Thyroid gland (tissue), 4 donors: Measurements from ENCODE around the gene IL37.

Experiments
- POLR2A ChIP-seq, 2 donors: fragments of 450-650 bp; IDR thresholded peaks; one replicate each; pipeline ENCODE4 v1.6.1; 2017; ENCODE audit warnings: antibody characterized with exemption in 2 of 2, mild to moderate bottlenecking in 2 of 2, moderate library complexity in 1 of 2
- TF ChIP-seq, protein P1 (sequence below), 6 experiments: fragments of 200-600 bp in 3 of 6; fragments of 450-650 bp in 3 of 6; sonication (generic) in 3 of 6; IDR thresholded peaks; one replicate each; pipeline ENCODE4 v1.5.1; 2016 to 2019; ENCODE audit warnings: antibody characterized with exemption in 6 of 6, mild to moderate bottlenecking in 2 of 6, inconsistent platforms in 1 of 6, moderate library complexity in 1 of 6

DNA sequence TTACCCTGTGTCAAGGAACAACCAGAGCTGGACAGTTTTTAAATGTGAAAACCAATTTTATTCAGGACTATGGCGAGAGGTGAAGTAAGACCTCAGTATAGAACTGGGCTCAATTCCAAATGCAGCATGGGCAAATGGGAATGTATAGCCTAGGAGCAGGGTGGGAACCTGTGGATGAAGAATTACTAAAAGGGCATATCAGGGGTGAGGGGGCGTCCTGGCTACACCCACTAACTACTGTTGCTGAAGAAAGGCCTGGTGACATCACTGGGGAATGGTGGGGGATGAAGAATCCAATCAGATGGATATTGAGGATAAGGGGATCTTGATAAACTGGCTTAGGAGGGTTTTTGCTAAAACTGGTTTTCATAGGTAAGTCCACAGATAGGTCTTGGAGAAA, 27.3 kb upstream of the IL37 start:
- TF ChIP-seq, protein P1, sequence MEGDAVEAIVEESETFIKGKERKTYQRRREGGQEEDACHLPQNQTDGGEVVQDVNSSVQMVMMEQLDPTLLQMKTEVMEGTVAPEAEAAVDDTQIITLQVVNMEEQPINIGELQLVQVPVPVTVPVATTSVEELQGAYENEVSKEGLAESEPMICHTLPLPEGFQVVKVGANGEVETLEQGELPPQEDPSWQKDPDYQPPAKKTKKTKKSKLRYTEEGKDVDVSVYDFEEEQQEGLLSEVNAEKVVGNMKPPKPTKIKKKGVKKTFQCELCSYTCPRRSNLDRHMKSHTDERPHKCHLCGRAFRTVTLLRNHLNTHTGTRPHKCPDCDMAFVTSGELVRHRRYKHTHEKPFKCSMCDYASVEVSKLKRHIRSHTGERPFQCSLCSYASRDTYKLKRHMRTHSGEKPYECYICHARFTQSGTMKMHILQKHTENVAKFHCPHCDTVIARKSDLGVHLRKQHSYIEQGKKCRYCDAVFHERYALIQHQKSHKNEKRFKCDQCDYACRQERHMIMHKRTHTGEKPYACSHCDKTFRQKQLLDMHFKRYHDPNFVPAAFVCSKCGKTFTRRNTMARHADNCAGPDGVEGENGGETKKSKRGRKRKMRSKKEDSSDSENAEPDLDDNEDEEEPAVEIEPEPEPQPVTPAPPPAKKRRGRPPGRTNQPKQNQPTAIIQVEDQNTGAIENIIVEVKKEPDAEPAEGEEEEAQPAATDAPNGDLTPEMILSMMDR (IDR thresholded peaks at IDR 0.05) = no peak
- TF ChIP-seq POLR2A (IDR thresholded peaks at IDR 0.05) = no peak
